ENCODE measurements around the gene ONECUT3. TPM values are rescaled to one million over a fixed set of nuclear protein-coding genes. Genes with fewer than 3 reads are reported as not detected.

ONECUT3 gene
- total RNA-seq, 1 donor from 2014 or later, result not detected

Small RNA genes within 50 kb of the gene (small RNA-seq; reads per million reads assigned to genes)
- not detected for gene RF00017 (ENCODE audit: low replicate concordance)

Other genes starting within 250 kb of the ONECUT3 start
- 9.0 TPM for gene ADAMTSL5, start 240.5 kb upstream of the ONECUT3 start, total RNA-seq
- gene PLK5, start 229.4 kb upstream of the ONECUT3 start, total RNA-seq, result 0.51 TPM
- gene MEX3D, start 185.2 kb upstream of the ONECUT3 start, total RNA-seq, result 27.3 TPM
- 88.9 TPM for gene MBD3, start 160.6 kb upstream of the ONECUT3 start, total RNA-seq
- gene UQCR11, start 148.0 kb upstream of the ONECUT3 start, total RNA-seq, result 49.0 TPM
- 85.2 TPM for gene TCF3, start 100.9 kb upstream of the ONECUT3 start, total RNA-seq
- gene ATP8B3, start 58.8 kb downstream of the ONECUT3 start, total RNA-seq, result 1.9 TPM
- gene REXO1, start 95.0 kb downstream of the ONECUT3 start, total RNA-seq, result 11.2 TPM
- gene KLF16, start 110.1 kb downstream of the ONECUT3 start, total RNA-seq, result 5.0 TPM
- gene ABHD17A, start 132.0 kb downstream of the ONECUT3 start, total RNA-seq, result 62.7 TPM
- gene ADAT3, start 151.9 kb downstream of the ONECUT3 start, total RNA-seq, result 2.8 TPM
- 56.5 TPM for gene SCAMP4, start 151.9 kb downstream of the ONECUT3 start, total RNA-seq
- 52.2 TPM for gene CSNK1G2, start 187.7 kb downstream of the ONECUT3 start, total RNA-seq